ENCODE measurements around the gene TEPSIN. TPM values are rescaled to one million over a fixed set of nuclear protein-coding genes. Genes with fewer than 3 reads are reported as not detected.

Gene TEPSIN, protein sequence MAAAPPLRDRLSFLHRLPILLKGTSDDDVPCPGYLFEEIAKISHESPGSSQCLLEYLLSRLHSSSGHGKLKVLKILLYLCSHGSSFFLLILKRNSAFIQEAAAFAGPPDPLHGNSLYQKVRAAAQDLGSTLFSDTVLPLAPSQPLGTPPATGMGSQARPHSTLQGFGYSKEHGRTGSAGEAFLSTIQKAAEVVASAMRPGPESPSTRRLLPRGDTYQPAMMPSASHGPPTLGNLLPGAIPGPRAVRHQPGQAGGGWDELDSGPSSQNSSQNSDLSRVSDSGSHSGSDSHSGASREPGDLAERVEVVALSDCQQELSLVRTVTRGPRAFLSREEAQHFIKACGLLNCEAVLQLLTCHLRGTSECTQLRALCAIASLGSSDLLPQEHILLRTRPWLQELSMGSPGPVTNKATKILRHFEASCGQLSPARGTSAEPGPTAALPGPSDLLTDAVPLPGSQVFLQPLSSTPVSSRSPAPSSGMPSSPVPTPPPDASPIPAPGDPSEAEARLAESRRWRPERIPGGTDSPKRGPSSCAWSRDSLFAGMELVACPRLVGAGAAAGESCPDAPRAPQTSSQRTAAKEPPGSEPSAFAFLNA
- total RNA-seq (10 to 100 TPM; 15.8 to 30.2 (median 25.3) TPM), polyA plus RNA-seq (10 to 100 TPM in 1 of 2 donors, 1 to 10 TPM in 1; 2.5 to 21.8 TPM)
- long read RNA-seq, donor 1, partial matches to known transcripts: 1 of 3 reads
- long read RNA-seq, donor 1, other reads (novel, unspliced or antisense): 1 of 3 reads
- long read RNA-seq, donor 2, partial matches to known transcripts: 8 of 128 reads
- long read RNA-seq, donor 2, other reads (novel, unspliced or antisense): 114 of 128 reads
- long read RNA-seq, donor 3, partial matches to known transcripts: 7 of 27 reads
- long read RNA-seq, donor 3, other reads (novel, unspliced or antisense): 17 of 27 reads

DNA sequence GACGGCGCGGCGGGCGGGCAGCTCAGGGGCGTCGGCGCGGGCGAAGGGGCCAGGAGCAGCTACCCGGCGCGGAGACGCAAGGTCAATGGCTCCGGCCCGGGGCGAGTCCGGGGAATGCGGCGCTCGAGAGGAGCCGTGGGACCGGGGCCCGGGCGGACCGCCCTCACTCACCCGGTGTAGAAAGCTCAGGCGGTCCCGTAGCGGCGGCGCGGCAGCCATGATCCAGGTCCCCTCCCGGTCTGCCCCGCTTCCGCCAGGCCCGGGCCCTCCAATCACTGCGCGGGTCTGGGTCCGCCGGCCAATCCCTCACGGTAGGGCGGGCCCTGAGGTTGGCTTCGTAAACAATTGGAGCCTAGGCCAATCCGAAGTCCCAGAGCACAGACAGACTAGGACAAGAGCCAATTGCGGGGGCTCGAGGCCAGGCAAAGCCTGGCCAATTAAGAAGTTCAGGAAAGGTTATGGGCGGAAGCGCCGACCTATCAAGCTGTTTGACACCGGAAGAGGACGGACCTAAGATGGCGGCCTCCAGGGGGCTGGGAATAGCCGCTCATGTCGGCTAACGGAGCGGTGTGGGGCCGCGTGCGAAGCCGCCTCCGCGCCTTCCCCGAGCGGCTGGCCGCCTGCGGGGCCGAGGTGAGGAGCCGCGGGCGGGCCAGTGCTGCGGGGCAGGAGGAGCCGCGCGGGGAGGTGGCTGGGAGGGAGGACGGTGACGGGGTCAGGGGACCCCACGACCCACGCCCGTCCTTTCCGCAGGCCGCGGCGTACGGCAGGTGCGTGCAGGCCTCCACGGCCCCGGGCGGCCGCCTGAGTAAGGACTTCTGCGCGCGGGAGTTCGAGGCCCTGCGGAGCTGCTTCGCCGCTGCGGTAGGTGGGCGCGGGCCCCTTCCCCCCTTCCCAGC is at the start of gene TEPSIN, which contains the start of gene NDUFAF8:
Gene TEPSIN, minus strand, starts transcription at position 241 of the 899 bp plus-strand sequence. Its CDS starts 22 bp downstream, at position 219.
Gene NDUFAF8, plus strand, starts transcription at position 504 of the 899 bp plus-strand sequence. Its CDS starts 46 bp downstream, at position 550.
- no peaks in the 10 kb centered on the region for H3K27me3 ChIP-seq
- H3K27ac ChIP-seq: peak within 1 kb of the TSS in 1 of 2 donors; percentile 82
- no peaks in the 10 kb centered on the region for H3K9me3 ChIP-seq
- peak; percentile 97 to 98 (median 97) for DNase-seq
- peaks cover 5% of the 10 kb centered on the region for H3K4me1 ChIP-seq (ENCODE audit: insufficient read depth)
- no peaks in the 10 kb centered on the region for H3K36me3 ChIP-seq
- peak within 1 kb of the TSS; percentile 99 for H3K4me3 ChIP-seq
- TF ChIP-seq POLR2A (IDR thresholded peaks at IDR 0.05) (peak; percentile 36), EP300 (IDR thresholded peaks at IDR 0.05) (no peak)
- TF ChIP-seq, protein P1, sequence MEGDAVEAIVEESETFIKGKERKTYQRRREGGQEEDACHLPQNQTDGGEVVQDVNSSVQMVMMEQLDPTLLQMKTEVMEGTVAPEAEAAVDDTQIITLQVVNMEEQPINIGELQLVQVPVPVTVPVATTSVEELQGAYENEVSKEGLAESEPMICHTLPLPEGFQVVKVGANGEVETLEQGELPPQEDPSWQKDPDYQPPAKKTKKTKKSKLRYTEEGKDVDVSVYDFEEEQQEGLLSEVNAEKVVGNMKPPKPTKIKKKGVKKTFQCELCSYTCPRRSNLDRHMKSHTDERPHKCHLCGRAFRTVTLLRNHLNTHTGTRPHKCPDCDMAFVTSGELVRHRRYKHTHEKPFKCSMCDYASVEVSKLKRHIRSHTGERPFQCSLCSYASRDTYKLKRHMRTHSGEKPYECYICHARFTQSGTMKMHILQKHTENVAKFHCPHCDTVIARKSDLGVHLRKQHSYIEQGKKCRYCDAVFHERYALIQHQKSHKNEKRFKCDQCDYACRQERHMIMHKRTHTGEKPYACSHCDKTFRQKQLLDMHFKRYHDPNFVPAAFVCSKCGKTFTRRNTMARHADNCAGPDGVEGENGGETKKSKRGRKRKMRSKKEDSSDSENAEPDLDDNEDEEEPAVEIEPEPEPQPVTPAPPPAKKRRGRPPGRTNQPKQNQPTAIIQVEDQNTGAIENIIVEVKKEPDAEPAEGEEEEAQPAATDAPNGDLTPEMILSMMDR (IDR thresholded peaks at IDR 0.05): peak in 2 of 3 donors; percentile 27 to 45
- intact Hi-C loops (cut with DNase I): loop anchor here in 1 of 4 donors (10.0 kb wide), 1 partner anchor 244 kb away; the partner anchor contains the start of gene CHMP6
- 0% methylated on average over 68 to 100 of the region's 100 CpGs for WGBS, 3 donors

DNA sequence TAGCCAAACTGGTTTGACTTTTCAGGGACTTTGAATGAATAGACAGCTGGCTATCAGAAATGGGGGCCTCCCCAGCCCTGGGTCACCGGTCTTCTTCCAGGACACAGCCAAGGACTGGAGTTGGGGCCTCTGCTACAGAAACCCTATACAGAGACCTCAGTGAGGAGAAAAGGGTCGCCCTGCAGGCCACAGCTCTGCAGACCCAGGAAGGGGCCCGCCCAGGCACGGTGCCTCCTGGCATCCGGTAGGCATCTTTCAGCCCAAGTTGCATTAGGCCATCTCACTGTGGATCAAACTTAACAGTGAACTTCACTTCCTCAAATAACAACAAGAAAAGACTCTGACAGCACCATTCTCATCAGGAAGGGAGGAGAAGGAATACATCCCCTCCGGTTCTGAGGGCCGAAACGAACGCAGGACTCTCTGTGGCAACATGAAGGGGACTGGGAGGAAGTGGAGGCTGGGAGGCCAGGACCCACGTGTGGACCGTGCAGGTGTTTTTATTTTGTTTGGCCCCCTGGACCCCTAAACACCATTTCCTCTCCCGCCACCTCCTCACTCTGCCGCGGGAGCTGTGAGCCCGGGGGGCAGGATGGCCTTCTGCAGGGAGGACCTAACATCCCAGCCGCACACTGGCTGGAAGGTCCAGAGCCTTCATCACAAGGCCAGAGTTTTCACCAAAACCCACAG is 49.0 kb upstream of the TEPSIN start:
- H3K9me3 ChIP-seq: no peaks in the 10 kb centered on the region
- no peaks in the 10 kb centered on the region for H3K36me3 ChIP-seq
- intact Hi-C loops (cut with DNase I): no loop called here
- WGBS, 3 donors: 78 to 82% (median 80%) methylated on average over 16 of the region's 16 CpGs
- no peak overlapping the region for H3K4me3 ChIP-seq
- H3K27me3 ChIP-seq: no peaks in the 10 kb centered on the region
- H3K27ac ChIP-seq: no peak overlapping the region
- H3K4me1 ChIP-seq (ENCODE audit: insufficient read depth): peaks cover 5% of the 10 kb centered on the region
- no peak for DNase-seq
- TF ChIP-seq, protein P1 (IDR thresholded peaks at IDR 0.05): no peak
- TF ChIP-seq EP300 (IDR thresholded peaks at IDR 0.05): no peak
- no peak for TF ChIP-seq POLR2A (IDR thresholded peaks at IDR 0.05)

DNA sequence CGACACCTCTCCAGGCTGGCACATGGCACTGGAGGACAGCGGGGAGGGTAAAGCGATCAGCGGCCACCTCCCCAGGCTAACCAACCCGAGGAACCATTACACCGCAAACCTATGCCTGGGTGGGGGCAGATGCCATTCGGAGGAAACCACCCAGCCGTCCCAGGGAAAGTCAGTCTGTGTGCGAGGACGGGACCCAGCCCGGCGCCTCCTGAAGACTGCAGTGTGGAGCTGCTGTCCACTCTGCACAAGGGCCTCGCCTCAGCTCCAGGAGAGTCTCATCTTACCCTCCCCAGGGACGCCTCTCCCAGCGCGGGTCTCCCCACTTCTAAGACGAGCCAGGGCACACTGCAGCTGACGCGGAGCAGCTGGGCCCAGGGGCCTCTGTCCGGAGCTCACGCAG is 48.3 kb upstream of the TEPSIN start:
- H3K4me3 ChIP-seq: no peak overlapping the region
- H3K9me3 ChIP-seq: no peaks in the 10 kb centered on the region
- intact Hi-C loops (cut with DNase I): no loop called here
- no peak for DNase-seq
- peaks cover 5% of the 10 kb centered on the region for H3K4me1 ChIP-seq (ENCODE audit: insufficient read depth)
- no peaks in the 10 kb centered on the region for H3K27me3 ChIP-seq
- 90 to 96% (median 91%) methylated on average over 21 of the region's 21 CpGs for WGBS, 3 donors
- no peak for TF ChIP-seq EP300 (IDR thresholded peaks at IDR 0.05)
- TF ChIP-seq POLR2A (IDR thresholded peaks at IDR 0.05): no peak
- TF ChIP-seq, protein P1 (IDR thresholded peaks at IDR 0.05): no peak
- no peak overlapping the region for H3K27ac ChIP-seq
- no peaks in the 10 kb centered on the region for H3K36me3 ChIP-seq

All from ovary (tissue), 10 donors.